ENCODE results near the gene TOMM22.

Gene TOMM22

DNA sequence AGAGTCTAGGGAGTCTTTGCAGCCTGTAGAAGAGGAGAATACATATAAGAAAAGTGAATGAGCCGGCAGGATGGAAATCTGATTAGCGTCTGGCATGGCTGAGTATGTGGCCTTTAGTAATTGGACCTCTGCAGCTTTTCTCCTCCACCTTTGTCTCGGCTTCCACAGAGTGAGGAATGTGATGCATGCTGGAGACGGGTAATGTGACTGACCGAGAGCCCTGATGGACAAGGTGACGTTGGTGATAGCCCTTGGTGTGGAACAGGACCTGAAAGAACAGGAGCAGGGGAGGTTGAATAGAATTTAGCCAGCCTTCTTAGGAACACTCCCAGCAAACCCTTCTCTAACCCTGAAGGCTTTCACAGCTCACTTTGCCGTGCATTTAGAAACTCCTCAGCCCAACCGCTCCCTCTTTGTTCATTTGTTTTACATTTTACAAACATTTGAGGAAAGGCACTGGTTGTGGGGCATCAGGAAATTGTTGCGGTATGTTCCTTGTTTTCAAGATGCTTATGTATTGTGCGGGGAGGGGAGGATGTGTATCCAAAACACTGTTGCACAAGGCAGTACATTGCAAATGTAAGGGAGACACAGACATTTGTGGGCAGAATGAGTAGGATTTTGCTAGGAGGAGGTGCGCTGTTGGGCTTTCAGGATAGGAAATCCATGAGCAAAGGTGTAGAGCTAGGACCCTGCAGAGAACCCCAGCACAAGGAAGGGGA, 30.9 kb downstream of the TOMM22 start:
- FAIRE-seq (no peak), DNase-seq (ENCODE audit: insufficient read length, low spot score) (no peak)

DNA sequence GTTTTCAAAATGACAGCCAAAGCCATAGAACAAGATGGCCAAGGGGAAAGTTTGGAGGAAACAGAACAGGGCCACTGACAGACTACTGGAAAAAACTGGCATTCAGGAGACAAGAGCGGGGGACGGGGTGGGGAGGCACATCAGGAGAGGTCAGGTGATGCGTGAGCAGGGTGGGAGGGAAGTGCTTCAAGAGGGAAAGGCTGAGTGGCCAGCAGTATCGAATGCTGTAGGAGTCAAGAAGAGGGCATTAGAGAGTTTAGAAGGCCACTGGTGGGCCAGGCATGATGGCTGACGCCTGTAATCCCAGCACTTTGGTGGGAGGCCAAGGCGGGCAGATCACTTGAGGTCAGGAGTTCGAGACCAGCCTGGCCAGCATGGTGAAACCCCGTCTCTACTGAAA, 32.2 kb downstream of the TOMM22 start:
- FAIRE-seq (no peak), DNase-seq (ENCODE audit: insufficient read length, low spot score) (no peak)

DNA sequence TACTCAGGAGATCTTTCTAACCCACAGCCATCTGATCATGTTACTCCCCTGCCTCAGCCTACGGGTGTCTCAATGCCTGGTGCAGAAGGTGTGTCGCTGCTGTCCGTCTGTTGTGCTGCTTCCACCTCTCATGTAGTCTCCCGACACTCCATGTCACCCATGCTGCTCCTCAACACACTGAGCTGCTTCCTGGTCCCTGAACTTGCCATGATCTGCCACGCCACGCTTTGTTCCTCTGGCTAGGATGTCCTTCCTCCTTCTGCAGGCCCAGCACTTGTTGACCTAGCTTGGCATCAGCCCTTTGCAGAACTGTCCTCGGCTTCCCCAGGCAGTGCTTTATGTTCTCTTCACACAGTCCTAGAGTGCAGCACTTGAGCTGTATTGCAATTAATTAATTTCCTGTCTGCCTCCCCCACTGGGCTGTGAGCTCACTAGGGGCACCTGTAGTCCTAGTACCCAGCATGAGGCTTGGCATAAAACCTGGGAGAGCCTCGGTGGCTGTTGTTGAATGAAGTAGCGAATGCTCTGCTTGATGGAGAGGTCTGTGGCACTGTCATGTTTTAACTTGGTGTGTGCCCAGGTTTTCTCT, 33.5 kb downstream of the TOMM22 start:
- DNase-seq (ENCODE audit: insufficient read length, low spot score) (no peak), FAIRE-seq (no peak)

DNA sequence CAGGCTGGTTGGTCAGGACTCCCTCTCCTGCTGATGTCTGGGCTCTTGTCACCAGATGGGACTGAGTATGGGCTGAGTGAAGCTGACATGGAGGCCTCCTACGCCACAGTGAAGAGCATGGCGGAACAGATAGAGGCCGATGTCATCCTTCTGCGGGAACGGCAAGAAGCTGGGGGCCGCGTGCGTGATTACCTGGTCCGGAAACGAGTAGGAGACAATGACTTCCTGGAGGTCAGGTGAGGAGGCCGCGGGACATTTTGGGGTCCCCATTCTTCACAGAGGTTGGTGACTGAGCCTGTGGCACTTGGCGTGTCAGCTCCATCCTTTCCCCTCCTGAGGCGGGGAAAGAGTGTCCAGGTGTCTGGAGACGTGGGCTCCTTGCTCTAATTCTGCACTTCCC, 34.1 kb downstream of the TOMM22 start:
- FAIRE-seq (no peak), DNase-seq (ENCODE audit: insufficient read length, low spot score) (no peak)

DNA sequence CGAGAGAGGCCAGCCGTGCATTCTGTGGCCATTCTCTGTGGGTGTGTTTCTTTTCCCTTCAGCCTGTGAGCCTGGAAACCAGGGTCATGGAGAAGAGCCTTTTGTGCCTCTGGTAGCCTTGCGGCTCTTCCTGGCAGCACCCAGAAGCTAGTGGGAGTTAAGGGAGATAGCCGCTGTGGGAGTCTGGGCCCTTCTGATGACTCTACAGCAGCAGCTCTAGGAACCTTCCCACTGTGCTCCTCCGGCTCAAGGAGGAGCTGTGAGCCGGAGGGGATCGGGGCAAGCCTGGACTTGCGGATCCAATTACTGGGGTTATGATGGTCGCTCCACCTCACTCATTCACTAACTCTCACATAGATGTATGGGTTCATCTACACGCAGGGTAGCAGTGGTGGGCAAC, 34.5 kb downstream of the TOMM22 start:
- no peak for FAIRE-seq

DNA sequence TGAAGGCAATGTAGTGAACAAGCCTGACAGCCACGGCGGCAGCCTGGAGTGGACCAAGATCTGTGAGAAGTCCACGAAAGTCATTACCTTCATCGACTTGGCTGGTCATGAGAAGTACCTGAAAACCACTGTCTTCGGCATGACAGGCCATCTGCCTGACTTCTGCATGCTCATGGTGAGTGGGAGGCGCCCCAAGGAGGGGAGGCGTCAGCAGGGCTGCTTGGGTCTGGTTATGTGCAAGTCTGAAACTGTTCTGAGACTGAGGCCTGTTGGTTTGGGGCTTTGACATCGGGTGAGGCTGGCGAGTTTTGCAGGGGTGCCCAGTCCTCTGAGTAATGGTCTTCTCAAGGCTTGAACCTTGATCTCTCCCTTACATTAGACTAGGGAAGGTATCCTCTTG, 35.1 kb downstream of the TOMM22 start:
- FAIRE-seq (no peak), DNase-seq (ENCODE audit: insufficient read length, low spot score) (no peak)

More for the DNA sequence above, 34.5 kb downstream of the TOMM22 start:
- DNase-seq (ENCODE audit: insufficient read length, low spot score): no peak

DNA sequence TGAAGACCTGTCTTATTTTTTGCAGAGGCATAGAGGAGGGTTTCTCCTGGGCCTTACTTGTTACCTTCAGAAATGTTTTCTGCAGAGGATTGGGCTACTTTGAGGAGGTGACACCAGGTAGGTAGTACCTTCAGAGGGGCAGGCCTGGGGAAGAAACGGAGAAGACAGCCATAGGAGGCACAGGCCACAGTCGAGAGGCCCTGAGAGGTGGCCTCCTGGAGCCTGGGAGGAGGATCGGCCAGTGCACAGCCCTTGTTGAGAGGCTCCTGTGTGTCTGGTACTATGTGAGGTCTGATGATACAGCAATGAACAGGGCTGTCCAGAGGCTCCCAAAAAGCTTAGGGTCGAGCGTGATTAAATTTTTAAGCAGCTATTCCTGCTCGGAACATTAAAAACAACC, 35.5 kb downstream of the TOMM22 start:
- FAIRE-seq (no peak), DNase-seq (ENCODE audit: insufficient read length, low spot score) (no peak)

DNA sequence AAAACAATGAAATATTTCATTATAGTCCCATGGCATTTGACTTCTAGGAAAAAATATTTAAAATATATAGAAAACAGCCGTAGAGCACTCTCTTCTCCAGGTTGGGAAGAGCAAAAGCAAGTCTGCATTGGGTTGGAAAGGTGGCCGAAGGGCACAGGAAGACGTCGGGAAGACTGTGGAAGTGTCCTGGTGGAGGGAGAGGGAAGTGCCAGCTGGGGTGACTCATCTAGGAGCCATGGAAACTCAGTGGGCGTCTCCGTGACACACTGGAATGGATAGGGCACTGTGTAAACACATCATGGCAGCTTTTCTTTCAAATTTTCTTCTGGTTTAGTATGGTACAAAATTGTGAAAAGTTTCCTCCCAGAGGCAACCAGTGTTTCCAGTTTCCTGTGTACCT, 36.7 kb downstream of the TOMM22 start:
- no peak for FAIRE-seq
- no peak for DNase-seq (ENCODE audit: insufficient read length, low spot score)

DNA sequence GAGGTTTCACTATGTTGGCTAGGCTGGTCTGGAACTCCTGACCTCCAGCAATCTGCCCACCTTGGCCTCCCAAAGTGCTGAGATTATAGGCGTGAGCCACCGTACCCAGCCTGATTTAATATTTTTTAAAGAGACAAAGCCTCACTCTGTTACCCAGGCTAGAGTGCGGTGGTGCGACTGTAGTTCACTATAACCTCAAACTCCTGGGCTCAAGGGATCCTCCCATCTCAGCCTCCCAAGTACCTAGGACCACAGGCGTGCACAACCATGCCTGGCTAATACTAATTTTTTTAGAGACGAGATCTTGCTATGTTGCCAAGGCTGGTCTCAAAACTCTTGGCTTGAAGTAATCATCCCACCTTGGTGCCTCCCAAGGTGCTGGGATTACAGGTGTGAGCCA, 37.4 kb downstream of the TOMM22 start:
- FAIRE-seq (no peak), DNase-seq (ENCODE audit: insufficient read length, low spot score) (no peak)

DNA sequence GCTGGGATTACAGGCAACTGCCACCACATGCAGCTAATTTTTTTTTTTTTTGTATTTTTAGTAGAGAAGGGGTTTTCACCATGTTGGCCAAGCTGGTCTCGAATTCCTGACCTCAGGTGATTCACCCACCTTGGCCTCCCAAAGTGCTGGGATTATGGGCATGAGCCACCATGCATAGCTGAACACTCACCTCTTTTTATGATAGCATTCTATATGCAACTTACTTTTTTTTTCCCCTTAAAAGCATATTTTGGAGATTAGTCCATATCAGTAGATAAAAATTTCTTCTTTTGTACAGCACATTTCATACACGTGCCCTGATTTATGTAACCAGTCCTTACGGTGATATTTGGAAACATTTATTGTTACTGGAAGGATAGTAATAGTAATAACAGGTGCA, 38.6 kb downstream of the TOMM22 start:
- no peak for FAIRE-seq

DNA sequence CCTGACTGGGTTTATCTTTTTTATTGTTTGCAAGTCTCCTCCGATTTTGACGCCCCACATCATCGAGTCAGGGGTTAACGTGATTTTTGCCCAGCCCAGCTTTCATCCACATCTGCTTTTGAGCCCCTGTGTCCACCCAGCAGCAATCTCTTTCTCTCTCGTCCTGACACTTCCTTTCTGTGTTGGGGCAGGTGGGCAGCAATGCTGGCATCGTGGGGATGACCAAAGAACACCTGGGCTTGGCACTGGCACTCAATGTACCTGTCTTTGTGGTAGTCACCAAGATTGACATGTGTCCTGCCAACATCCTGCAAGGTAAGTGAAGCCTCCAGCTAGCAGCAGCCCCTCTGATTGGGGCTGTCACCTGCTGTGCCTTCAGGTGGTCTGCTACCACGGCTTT, 39.8 kb downstream of the TOMM22 start:
- no peak for FAIRE-seq
- no peak for DNase-seq (ENCODE audit: insufficient read length, low spot score)

More for the DNA sequence above, 38.6 kb downstream of the TOMM22 start:
- no peak for DNase-seq (ENCODE audit: insufficient read length, low spot score)

DNA sequence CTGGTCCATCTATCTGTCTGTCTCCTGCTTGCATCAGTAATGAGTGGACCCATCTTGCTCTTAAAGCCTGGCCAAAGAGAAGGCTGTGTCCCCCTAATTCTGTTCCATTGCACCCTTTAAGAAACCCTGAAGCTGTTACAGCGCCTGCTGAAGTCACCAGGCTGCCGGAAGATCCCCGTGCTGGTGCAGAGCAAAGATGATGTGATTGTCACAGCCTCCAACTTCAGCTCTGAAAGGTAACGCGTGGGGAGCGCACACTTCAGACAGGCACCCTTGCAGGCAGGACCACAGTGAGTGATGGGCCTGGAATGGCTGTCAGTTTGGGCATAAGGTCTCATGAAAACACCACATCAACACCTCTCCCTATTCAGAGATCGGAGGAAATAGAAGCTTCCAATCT, 42.4 kb downstream of the TOMM22 start:
- no peak for FAIRE-seq
- no peak for DNase-seq (ENCODE audit: insufficient read length, low spot score)

DNA sequence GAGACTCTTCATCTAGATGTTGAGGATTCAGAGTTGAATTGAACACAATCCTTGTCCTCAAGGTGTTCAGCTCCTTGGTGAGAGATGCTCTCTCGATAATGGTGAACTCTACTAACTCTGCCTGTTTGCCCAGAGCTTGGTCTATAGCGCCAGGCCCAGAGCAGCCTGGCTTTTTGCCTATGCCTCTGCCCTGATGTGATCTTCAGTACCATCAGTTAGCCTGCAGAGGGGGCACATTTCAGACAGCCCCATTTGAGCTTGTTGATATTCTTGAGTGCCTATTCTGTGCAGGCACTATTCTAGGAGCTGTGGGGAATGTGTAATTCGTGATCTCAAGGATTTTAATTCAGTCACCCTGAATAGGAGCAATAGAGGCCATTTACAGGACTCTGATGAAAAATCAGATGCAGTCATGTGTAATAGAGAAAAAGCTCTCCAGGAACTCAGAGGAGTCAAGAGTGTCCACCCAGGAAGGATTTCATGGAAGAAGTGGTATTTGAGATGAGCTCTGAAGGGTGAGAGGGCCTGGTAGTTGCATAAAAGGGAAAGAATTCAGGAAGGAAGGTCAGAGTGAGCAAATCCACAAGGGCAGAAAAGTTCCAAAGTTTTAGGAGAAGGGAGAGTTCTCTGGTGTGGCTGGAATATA, 43.3 kb downstream of the TOMM22 start:
- no peak for FAIRE-seq
- no peak for DNase-seq (ENCODE audit: insufficient read length, low spot score)

DNA sequence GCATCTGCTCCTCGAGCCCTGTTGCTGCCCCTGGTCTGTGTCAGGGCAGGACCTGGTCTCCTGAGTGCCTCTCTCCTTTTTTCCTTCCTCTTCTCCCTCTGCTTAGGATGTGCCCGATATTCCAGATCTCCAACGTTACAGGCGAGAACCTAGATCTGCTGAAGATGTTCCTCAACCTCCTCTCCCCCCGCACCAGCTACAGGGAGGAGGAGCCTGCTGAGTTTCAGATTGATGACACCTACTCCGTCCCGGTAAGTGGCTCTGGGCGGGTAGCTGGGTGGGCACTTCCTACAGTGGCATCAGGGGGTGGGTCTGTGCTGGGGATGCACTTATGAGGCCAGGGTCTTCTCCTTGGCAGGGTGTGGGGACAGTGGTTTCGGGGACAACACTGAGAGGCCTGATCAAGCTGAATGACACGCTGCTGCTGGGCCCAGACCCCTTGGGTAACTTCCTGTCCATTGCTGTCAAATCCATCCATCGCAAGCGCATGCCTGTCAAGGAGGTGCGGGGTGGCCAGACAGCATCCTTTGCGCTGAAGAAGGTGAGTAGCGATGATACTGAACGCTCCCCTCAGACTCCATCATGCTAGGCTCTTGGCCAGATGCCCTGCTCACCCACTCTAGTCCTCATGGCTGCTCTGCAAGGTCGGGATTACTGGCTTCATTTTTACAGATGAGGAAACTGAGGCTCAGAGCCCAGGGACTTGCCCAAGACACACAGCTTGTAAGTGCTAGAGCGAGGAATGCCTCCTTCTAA, 44.3 kb downstream of the TOMM22 start:
- DNase-seq (ENCODE audit: insufficient read length, low spot score): no peak
- no peak for FAIRE-seq

DNA sequence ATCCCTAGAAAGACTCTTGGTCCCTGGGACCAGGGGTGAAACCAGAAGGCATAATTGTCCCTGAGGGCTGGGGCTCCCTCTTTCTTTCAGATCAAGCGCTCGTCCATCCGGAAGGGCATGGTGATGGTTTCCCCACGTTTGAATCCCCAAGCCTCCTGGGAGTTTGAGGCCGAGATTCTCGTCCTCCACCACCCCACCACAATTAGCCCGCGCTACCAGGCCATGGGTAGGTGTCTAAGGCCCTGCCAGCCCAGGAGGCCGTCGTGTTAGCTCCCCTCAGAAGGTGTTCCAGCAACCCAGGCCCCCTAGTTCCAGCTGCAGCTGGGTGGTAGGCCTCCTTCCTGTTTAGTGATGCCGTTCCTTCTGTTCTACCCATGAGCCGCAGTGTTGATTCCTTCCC, 45.4 kb downstream of the TOMM22 start:
- FAIRE-seq (no peak), DNase-seq (ENCODE audit: insufficient read length, low spot score) (no peak)

DNA sequence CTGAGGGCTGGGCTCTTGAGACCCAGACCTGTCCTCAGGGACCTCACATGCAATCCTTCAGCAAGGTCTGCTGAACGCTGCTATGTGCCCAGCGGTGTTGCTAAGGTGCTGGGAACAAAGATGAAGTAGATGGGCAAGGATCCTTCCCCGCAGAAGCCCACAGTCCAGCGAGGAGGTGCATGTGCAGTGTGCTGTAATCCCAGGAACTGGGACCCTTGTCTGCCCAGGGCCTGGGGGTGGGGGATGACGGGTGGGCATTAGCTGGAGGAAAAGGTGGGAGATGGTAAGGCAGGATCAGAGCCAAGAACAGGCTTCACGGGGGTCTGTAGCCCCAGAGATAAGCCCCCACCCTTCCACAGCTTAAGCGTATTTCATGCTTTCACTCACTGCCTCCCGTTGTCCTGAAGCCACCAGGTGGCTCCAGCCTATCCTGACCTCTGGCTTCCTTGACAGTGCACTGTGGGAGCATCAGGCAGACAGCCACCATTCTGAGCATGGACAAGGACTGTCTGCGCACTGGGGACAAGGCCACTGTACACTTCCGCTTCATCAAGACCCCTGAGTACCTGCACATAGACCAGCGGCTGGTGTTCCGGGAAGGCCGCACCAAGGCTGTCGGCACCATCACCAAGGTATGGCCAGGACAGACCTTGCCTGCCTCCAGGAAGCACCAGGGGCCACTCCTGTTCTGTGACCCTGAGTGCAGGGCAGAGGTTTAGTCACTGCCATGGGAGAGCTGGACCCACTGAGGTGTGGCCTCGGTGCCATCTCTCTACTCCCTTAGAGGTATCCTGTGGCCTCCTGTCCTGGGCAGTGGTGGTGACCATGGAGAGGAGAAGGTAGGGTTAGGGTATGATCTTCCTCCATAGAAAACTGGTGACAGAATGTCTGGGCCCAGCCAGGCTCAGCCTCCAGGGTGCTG, 46.0 kb downstream of the TOMM22 start:
- FAIRE-seq (no peak), DNase-seq (ENCODE audit: insufficient read length, low spot score) (no peak)

DNA sequence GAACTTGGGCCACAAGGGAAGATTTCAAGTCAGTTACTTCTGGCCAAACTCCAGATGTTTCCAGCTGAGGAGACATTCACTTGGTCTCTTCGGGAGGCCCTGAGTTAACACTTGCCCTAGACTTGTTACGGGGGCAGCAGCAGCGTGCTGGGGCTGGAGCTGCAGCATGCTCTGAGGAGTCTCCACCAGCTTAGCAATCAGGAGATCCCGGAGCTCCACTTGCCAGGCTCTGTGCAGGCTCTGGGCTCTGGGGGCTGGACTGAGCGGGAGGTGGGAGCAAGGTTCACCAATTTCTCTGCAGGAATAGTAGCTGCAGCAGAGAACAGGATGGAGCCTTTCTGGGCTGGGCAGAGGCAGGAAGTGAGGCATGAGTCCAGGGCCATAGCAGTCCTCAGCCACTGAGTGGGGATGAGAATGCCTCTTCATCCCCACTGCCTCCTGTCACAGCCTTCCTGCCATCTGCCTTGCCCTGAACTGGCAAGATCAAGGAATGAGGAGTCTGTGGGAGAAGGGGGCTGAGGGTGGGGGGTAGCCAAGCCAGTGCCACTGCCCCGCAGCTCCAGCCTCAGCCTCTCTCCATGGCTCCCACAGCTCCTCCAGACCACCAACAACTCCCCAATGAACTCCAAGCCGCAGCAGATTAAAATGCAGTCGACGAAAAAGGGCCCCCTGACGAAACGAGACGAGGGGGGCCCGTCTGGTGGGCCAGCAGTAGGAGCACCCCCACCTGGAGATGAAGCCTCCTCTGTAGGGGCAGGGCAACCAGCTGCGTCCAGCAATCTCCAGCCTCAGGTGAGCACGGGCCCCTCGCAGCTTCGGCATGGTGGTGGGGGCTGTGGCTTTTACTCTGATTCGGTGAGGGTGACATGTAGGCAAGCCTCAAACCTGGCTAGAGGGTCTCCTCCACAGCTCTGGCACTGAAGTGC, 47.4 kb downstream of the TOMM22 start:
- no peak for FAIRE-seq
- DNase-seq (ENCODE audit: insufficient read length, low spot score): no peak

DNA sequence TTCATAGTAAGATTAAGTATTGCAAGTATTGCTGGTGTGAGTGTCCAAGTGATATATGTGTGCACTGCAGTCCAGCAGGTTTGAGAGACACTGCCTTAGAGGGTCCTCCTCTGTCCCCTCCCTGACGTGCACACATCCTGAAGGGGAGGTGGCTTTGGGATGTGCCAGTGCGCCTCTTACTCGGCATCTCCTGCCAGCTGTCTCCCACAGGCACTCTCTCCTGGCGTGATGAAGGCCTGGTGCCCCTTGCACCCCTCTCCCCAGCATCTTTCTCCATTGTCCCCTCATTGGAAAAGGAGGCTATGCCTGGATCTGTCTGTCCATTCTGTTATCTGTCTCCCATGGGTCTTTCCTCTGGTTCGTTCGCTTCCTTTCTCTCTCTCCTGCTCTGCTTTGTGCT, 48.2 kb downstream of the TOMM22 start:
- DNase-seq (ENCODE audit: insufficient read length, low spot score) (no peak), FAIRE-seq (no peak)

DNA sequence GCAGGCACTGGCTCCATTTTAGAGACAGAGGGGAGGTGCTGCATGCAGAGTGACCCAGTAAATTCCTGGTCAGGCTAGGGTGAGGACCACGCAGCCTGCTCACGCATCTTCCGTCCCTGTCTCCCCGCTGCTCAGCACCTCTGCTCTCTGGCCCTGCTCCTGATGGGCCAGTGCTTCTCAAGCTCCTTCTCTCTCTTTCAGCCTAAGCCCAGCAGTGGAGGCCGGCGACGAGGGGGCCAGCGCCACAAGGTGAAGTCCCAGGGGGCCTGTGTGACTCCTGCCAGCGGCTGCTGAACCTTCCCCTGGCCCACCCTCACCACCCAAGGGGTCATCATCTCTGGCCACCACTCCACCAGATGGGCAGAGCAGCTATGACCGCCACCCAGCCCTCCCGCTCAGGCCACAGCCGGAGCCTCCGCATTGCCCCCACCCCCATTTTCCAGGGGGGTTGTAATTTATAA, 48.7 kb downstream of the TOMM22 start:
- no peak for DNase-seq (ENCODE audit: insufficient read length, low spot score)
- FAIRE-seq: no peak

All from GM19239 (cell line).